ENCODE measurements around the gene NFE2L1. TPM values are rescaled to one million over a fixed set of nuclear protein-coding genes. Genes with fewer than 3 reads are reported as not detected.

The NFE2L1 gene
- polyA plus RNA-seq, 1 donor, result 78.8 TPM

GRCh38 chr17:48056246-48056745, 8.1 kb downstream of the NFE2L1 start:
- no CpG with 5 or more reads among the region's 10 CpGs for WGBS (ENCODE audit: insufficient coverage, low lambda C conversion rate)
- no peak overlapping the region for H3K4me3 ChIP-seq (ENCODE audit: low read length)
- H3K27me3 ChIP-seq (ENCODE audit: control insufficient read depth, insufficient read depth, low read length), result no peaks in the 10 kb centered on the region
- H3K36me3 ChIP-seq (ENCODE audit: control insufficient read depth, insufficient read depth, low read length), result peaks cover 85% of the 10 kb centered on the region
- no peak overlapping the region for H3K27ac ChIP-seq (ENCODE audit: low read length)
- no peaks in the 10 kb centered on the region for H3K9me3 ChIP-seq (ENCODE audit: control insufficient read depth, low read depth, low read length)
- DNase-seq, result no peak
- H3K4me1 ChIP-seq (ENCODE audit: control insufficient read depth, insufficient read depth, low read length), result peaks cover 41% of the 10 kb centered on the region

- peaks cover 35% of the 10 kb centered on the region for H3K4me1 ChIP-seq (ENCODE audit: control insufficient read depth, insufficient read depth, low read length)
- no peak overlapping the region for H3K27ac ChIP-seq (ENCODE audit: low read length)
- H3K27me3 ChIP-seq (ENCODE audit: control insufficient read depth, insufficient read depth, low read length), result no peaks in the 10 kb centered on the region
- no peak for DNase-seq
- H3K36me3 ChIP-seq (ENCODE audit: control insufficient read depth, insufficient read depth, low read length), result peaks cover 85% of the 10 kb centered on the region
- no peak overlapping the region for H3K4me3 ChIP-seq (ENCODE audit: low read length)
- WGBS (ENCODE audit: insufficient coverage, low lambda C conversion rate), result no CpG with 5 or more reads among the region's 2 CpGs
- no peaks in the 10 kb centered on the region for H3K9me3 ChIP-seq (ENCODE audit: control insufficient read depth, low read depth, low read length)
Measured at GRCh38 chr17:48056879-48057278, 8.7 kb downstream of the NFE2L1 start.

DNA sequence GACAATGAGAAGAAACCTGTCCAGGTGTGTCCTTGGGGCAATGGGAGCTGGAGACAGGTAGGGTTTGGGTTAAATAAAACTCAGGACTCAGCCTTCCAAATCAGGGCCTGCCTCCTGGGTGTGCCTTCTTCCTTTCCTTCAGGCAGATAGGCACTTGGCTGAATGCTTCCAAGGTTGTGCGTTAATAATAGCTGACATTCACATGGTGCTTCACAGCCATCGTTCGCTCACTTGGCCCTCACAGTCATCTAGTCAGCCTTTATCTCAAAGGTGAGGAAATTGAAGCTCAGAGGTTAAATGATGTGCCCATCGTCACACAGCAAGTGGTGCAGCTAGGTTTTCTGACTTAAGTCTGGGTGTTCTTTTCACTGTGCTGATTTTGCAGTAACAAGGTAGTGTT, 9.5 kb downstream of the NFE2L1 start:
- no CpG with 5 or more reads among the region's 4 CpGs for WGBS (ENCODE audit: insufficient coverage, low lambda C conversion rate)
- no peak for DNase-seq
- Histone ChIP-seq H3K27me3 (ENCODE audit: control insufficient read depth, insufficient read depth, low read length) (no peaks in the 10 kb centered on the region), H3K36me3 (ENCODE audit: control insufficient read depth, insufficient read depth, low read length) (peaks cover 85% of the 10 kb centered on the region), H3K9me3 (ENCODE audit: control insufficient read depth, low read depth, low read length) (no peaks in the 10 kb centered on the region), H3K4me1 (ENCODE audit: control insufficient read depth, insufficient read depth, low read length) (peaks cover 28% of the 10 kb centered on the region), H3K4me3 (ENCODE audit: low read length) (no peak overlapping the region), H3K27ac (ENCODE audit: low read length) (no peak overlapping the region)

DNA sequence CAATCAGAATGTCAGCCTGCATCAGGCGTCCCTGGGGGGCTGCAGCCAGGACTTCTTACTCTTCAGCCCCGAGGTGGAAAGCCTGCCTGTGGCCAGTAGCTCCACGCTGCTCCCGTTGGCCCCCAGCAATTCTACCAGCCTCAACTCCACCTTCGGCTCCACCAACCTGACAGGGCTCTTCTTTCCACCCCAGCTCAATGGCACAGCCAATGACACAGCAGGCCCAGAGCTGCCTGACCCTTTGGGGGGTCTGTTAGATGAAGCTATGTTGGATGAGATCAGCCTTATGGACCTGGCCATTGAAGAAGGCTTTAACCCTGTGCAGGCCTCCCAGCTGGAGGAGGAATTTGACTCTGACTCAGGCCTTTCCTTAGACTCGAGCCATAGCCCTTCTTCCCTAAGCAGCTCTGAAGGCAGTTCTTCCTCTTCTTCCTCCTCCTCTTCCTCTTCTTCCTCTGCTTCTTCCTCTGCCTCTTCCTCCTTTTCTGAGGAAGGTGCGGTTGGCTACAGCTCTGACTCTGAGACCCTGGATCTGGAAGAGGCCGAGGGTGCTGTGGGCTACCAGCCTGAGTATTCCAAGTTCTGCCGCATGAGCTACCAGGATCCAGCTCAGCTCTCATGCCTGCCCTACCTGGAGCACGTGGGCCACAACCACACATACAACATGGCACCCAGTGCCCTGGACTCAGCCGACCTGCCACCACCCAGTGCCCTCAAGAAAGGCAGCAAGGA, 10.4 kb downstream of the NFE2L1 start:
- H3K4me1 ChIP-seq (ENCODE audit: control insufficient read depth, insufficient read depth, low read length), result peaks cover 18% of the 10 kb centered on the region
- H3K36me3 ChIP-seq (ENCODE audit: control insufficient read depth, insufficient read depth, low read length), result peaks cover 85% of the 10 kb centered on the region
- WGBS (ENCODE audit: insufficient coverage, low lambda C conversion rate), result no CpG with 5 or more reads among the region's 11 CpGs
- no peaks in the 10 kb centered on the region for H3K9me3 ChIP-seq (ENCODE audit: control insufficient read depth, low read depth, low read length)
- no peak overlapping the region for H3K27ac ChIP-seq (ENCODE audit: low read length)
- H3K4me3 ChIP-seq (ENCODE audit: low read length), result no peak overlapping the region
- no peak for DNase-seq
- H3K27me3 ChIP-seq (ENCODE audit: control insufficient read depth, insufficient read depth, low read length), result no peaks in the 10 kb centered on the region

DNA sequence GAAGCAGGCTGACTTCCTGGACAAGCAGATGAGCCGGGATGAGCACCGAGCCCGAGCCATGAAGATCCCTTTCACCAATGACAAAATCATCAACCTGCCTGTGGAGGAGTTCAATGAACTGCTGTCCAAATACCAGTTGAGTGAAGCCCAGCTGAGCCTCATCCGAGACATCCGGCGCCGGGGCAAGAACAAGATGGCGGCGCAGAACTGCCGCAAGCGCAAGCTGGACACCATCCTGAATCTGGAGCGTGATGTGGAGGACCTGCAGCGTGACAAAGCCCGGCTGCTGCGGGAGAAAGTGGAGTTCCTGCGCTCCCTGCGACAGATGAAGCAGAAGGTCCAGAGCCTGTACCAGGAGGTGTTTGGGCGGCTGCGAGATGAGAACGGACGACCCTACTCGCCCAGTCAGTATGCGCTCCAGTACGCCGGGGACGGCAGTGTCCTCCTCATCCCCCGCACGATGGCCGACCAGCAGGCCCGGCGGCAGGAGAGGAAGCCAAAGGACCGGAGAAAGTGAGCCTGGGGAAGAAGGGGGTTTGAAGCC, 11.0 kb downstream of the NFE2L1 start:
- Histone ChIP-seq H3K36me3 (ENCODE audit: control insufficient read depth, insufficient read depth, low read length) (peaks cover 86% of the 10 kb centered on the region), H3K27ac (ENCODE audit: low read length) (no peak overlapping the region), H3K4me3 (ENCODE audit: low read length) (no peak overlapping the region), H3K4me1 (ENCODE audit: control insufficient read depth, insufficient read depth, low read length) (peaks cover 12% of the 10 kb centered on the region), H3K9me3 (ENCODE audit: control insufficient read depth, low read depth, low read length) (no peaks in the 10 kb centered on the region), H3K27me3 (ENCODE audit: control insufficient read depth, insufficient read depth, low read length) (no peaks in the 10 kb centered on the region)
- DNase-seq, result no peak
- 100% methylated on average over 1 of the region's 32 CpGs for WGBS (ENCODE audit: insufficient coverage, low lambda C conversion rate)

DNA sequence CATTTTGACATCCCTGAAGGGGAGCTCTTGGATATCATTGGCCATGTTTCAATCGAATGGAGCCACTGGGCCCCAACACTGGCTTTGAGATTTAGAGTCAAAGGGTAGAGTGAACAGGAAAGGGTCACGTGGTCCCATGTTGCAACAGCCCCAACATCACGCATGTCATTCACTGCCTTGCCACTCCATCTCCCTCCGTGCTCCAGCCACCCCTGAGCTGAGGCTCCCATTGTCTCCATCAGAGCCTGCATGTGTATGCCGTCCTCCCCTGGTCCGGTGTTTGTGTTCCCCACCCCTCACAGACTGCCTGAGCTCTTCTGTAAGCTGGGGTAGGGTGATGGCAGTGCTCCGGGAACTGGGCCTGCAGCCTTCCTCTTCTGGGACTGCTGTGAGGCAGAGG, 12.1 kb downstream of the NFE2L1 start:
- H3K4me1 ChIP-seq (ENCODE audit: control insufficient read depth, insufficient read depth, low read length), result peaks cover 3% of the 10 kb centered on the region
- no peak for DNase-seq
- H3K36me3 ChIP-seq (ENCODE audit: control insufficient read depth, insufficient read depth, low read length), result peaks cover 91% of the 10 kb centered on the region
- H3K27ac ChIP-seq (ENCODE audit: low read length), result no peak overlapping the region
- WGBS (ENCODE audit: insufficient coverage, low lambda C conversion rate), result no CpG with 5 or more reads among the region's 7 CpGs
- H3K27me3 ChIP-seq (ENCODE audit: control insufficient read depth, insufficient read depth, low read length), result no peaks in the 10 kb centered on the region
- no peak overlapping the region for H3K4me3 ChIP-seq (ENCODE audit: low read length)
- H3K9me3 ChIP-seq (ENCODE audit: control insufficient read depth, low read depth, low read length), result no peaks in the 10 kb centered on the region

GRCh38 chr17:48062273-48062672, 14.1 kb downstream of the NFE2L1 start:
- Histone ChIP-seq H3K27ac (ENCODE audit: low read length) (no peak overlapping the region), H3K36me3 (ENCODE audit: control insufficient read depth, insufficient read depth, low read length) (peaks cover 80% of the 10 kb centered on the region)

GRCh38 chr17:48064638-48065037, 16.5 kb downstream of the NFE2L1 start:
- H3K36me3 ChIP-seq (ENCODE audit: control insufficient read depth, insufficient read depth, low read length), result peaks cover 62% of the 10 kb centered on the region
- H3K9me3 ChIP-seq (ENCODE audit: control insufficient read depth, low read depth, low read length), result no peaks in the 10 kb centered on the region
- no peak overlapping the region for H3K4me3 ChIP-seq (ENCODE audit: low read length)
- H3K27me3 ChIP-seq (ENCODE audit: control insufficient read depth, insufficient read depth, low read length), result no peaks in the 10 kb centered on the region
- no peak overlapping the region for H3K27ac ChIP-seq (ENCODE audit: low read length)
- no peaks in the 10 kb centered on the region for H3K4me1 ChIP-seq (ENCODE audit: control insufficient read depth, insufficient read depth, low read length)
- no CpG with 5 or more reads among the region's 3 CpGs for WGBS (ENCODE audit: insufficient coverage, low lambda C conversion rate)
- DNase-seq, result no peak

More at GRCh38 chr17:48062273-48062672, 14.1 kb downstream of the NFE2L1 start:
- no peaks in the 10 kb centered on the region for H3K27me3 ChIP-seq (ENCODE audit: control insufficient read depth, insufficient read depth, low read length)
- DNase-seq, result no peak
- no peak overlapping the region for H3K4me3 ChIP-seq (ENCODE audit: low read length)
- H3K4me1 ChIP-seq (ENCODE audit: control insufficient read depth, insufficient read depth, low read length), result no peaks in the 10 kb centered on the region
- WGBS (ENCODE audit: insufficient coverage, low lambda C conversion rate), result no CpG with 5 or more reads among the region's 7 CpGs
- H3K9me3 ChIP-seq (ENCODE audit: control insufficient read depth, low read depth, low read length), result no peaks in the 10 kb centered on the region

DNA sequence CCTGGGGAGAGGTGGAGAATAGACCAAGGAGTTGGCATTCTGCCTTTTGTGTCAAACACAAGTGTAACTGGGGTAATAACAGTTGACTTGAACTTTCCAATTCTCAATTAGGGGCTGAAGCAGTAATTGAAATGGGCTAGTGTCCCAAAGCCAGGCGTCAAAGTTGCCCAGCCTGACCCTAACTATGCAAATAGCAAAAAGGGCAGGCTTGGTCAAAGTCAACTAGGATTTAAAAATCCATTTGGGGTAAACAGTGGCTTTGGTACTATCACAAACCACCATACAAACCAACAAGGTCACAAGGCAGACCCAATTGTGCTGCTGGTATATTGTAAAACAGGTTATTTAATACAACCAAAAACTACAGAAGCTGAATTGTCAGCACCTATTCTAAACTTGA, 18.0 kb downstream of the NFE2L1 start:
- no peaks in the 10 kb centered on the region for H3K9me3 ChIP-seq (ENCODE audit: control insufficient read depth, low read depth, low read length)
- H3K36me3 ChIP-seq (ENCODE audit: control insufficient read depth, insufficient read depth, low read length), result peaks cover 52% of the 10 kb centered on the region
- WGBS (ENCODE audit: insufficient coverage, low lambda C conversion rate), result no CpG with 5 or more reads among the region's 1 CpG
- H3K27me3 ChIP-seq (ENCODE audit: control insufficient read depth, insufficient read depth, low read length), result no peaks in the 10 kb centered on the region
- H3K4me1 ChIP-seq (ENCODE audit: control insufficient read depth, insufficient read depth, low read length), result no peaks in the 10 kb centered on the region
- H3K4me3 ChIP-seq (ENCODE audit: low read length), result no peak overlapping the region
- no peak overlapping the region for H3K27ac ChIP-seq (ENCODE audit: low read length)
- DNase-seq, result no peak

DNA sequence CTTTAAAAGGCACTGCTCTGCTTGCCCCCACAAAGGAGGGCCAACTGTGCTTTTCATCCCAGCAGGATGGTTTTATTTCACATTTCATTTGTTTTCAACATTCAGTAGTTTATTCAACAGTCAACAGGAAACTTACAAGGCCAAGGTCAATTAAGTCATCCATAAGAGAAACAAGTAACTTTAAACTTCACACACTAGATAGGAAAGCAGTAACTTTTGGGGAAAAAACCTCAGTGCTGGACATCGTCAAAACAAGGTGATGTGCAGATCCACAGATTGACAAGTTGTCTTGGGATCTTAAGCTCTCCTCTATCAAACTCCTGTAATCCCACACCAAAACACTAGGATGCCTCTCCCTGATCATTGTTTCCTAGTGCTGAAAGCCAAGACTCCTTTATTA, 18.5 kb downstream of the NFE2L1 start:
- Histone ChIP-seq H3K9me3 (ENCODE audit: control insufficient read depth, low read depth, low read length) (no peaks in the 10 kb centered on the region), H3K36me3 (ENCODE audit: control insufficient read depth, insufficient read depth, low read length) (peaks cover 52% of the 10 kb centered on the region), H3K4me1 (ENCODE audit: control insufficient read depth, insufficient read depth, low read length) (no peaks in the 10 kb centered on the region), H3K27ac (ENCODE audit: low read length) (no peak overlapping the region), H3K4me3 (ENCODE audit: low read length) (no peak overlapping the region), H3K27me3 (ENCODE audit: control insufficient read depth, insufficient read depth, low read length) (no peaks in the 10 kb centered on the region)
- DNase-seq, result no peak
- WGBS (ENCODE audit: insufficient coverage, low lambda C conversion rate), result no CpG with 5 or more reads among the region's 1 CpG

GRCh38 chr17:48067245-48067644, 19.1 kb downstream of the NFE2L1 start:
- no peak overlapping the region for H3K27ac ChIP-seq (ENCODE audit: low read length)
- H3K4me3 ChIP-seq (ENCODE audit: low read length), result no peak overlapping the region
- H3K9me3 ChIP-seq (ENCODE audit: control insufficient read depth, low read depth, low read length), result no peaks in the 10 kb centered on the region
- peaks cover 51% of the 10 kb centered on the region for H3K36me3 ChIP-seq (ENCODE audit: control insufficient read depth, insufficient read depth, low read length)
- H3K4me1 ChIP-seq (ENCODE audit: control insufficient read depth, insufficient read depth, low read length), result no peaks in the 10 kb centered on the region
- DNase-seq, result no peak
- 100% methylated on average over 1 of the region's 3 CpGs for WGBS (ENCODE audit: insufficient coverage, low lambda C conversion rate)
- no peaks in the 10 kb centered on the region for H3K27me3 ChIP-seq (ENCODE audit: control insufficient read depth, insufficient read depth, low read length)
